ENCODE data around the gene POU6F2. TPM values are rescaled to one million over a fixed set of nuclear protein-coding genes. Genes with fewer than 3 reads are reported as not detected.

Gene POU6F2
- total RNA-seq, 1 experiment from 2014 or later, result not detected

DNA sequence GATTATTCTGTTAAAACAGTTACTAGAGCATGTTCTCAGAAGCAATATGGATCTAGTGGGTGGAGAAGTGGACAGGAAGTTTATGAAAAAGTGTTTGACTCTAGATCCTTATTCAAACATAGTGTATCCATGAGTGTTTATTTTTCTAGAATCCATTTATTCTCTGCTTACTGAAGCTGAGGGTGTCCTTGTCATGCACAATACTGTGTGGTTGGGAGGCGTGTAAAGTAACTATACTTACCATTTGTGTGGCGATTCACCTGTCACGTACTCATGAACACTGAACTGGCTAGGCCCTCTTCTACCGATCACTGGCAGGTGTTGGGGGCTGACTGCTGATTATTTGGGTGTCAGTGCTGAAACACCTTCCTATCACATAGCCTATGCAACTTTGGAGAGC, 74.0 kb downstream of the POU6F2 start:
- intact Hi-C loops (cut with micrococcal nuclease), result no loop called here
- Histone ChIP-seq H3K4me3 (ENCODE audit: low read length) (no peak overlapping the region), H3K9me2 (replicated peaks; ENCODE audit: low read length) (no peaks in the 10 kb centered on the region), H3K27ac (ENCODE audit: low read length) (no peak overlapping the region), H3K4me1 (ENCODE audit: insufficient read depth, low read length) (no peaks in the 10 kb centered on the region), H3K9me3 (ENCODE audit: low read length) (no peaks in the 10 kb centered on the region), H3K4me2 (ENCODE audit: low read length) (no peak overlapping the region), H3K27me3 (ENCODE audit: low read length) (no peaks in the 10 kb centered on the region; the same call in 1 of the 2 replicates), H3F3A (ENCODE audit: low read length, unreplicated experiment) (no peaks in the 10 kb centered on the region), H4K20me1 (ENCODE audit: low read length) (no peaks in the 10 kb centered on the region), H2AFZ (ENCODE audit: low read length) (no peak overlapping the region), H3K36me3 (ENCODE audit: low read depth, low read length) (no peaks in the 10 kb centered on the region), H3K79me2 (ENCODE audit: low read length) (no peaks in the 10 kb centered on the region), H3K9ac (ENCODE audit: low read length) (no peak overlapping the region)
- POLR2A ChIA-PET (ENCODE audit: unreplicated experiment), result no interaction called here
- DNase-seq (no peak), ATAC-seq (no peak)
- CTCF ChIA-PET, result no interaction called here
- TF ChIP-seq EZH2 (IDR thresholded peaks at IDR 0.05; ENCODE audit: low read length, unreplicated experiment), result no peak
- no peak for TF ChIP-seq EZH2phosphoT487 (IDR thresholded peaks at IDR 0.05; ENCODE audit: borderline replicate concordance, low read length)
- TF ChIP-seq, protein P1, sequence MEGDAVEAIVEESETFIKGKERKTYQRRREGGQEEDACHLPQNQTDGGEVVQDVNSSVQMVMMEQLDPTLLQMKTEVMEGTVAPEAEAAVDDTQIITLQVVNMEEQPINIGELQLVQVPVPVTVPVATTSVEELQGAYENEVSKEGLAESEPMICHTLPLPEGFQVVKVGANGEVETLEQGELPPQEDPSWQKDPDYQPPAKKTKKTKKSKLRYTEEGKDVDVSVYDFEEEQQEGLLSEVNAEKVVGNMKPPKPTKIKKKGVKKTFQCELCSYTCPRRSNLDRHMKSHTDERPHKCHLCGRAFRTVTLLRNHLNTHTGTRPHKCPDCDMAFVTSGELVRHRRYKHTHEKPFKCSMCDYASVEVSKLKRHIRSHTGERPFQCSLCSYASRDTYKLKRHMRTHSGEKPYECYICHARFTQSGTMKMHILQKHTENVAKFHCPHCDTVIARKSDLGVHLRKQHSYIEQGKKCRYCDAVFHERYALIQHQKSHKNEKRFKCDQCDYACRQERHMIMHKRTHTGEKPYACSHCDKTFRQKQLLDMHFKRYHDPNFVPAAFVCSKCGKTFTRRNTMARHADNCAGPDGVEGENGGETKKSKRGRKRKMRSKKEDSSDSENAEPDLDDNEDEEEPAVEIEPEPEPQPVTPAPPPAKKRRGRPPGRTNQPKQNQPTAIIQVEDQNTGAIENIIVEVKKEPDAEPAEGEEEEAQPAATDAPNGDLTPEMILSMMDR (conservative IDR thresholded peaks at IDR 0.05; ENCODE audit: low read depth, low read length), result no peak
- no TSS peak for BruUV-seq (replicated peaks)

DNA sequence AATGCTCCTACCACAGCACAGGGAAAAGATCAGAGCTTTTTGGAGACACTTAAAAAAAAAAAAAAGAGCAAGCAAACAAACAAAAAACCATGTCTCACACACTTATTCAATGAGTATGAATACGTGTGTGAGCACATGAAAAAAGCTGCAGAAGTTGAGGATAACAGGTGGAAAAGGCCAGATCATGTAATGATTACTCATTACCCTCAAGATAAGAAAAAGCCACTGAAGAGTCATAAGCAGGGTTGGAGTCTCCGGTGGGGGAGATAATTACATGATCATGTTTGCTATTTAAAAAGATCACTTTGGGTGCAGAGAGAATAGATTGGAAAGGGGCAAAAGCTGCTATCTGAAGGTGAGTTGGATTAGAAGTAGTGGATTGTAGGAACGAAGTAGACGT, 77.0 kb downstream of the POU6F2 start:
- ChIA-PET POLR2A (ENCODE audit: unreplicated experiment) (interaction anchor here (0.6 kb wide), 1 partner anchor 287 kb away, joined by 5 read pairs; no protein-coding TSS in a partner anchor), CTCF (interaction anchor here (0.6 kb wide), 1 partner anchor 99 kb away, joined by 3 read pairs; no protein-coding TSS in a partner anchor)
- no peak for TF ChIP-seq EZH2phosphoT487 (IDR thresholded peaks at IDR 0.05; ENCODE audit: borderline replicate concordance, low read length)
- TF ChIP-seq EZH2 (IDR thresholded peaks at IDR 0.05; ENCODE audit: low read length, unreplicated experiment), result no peak
- TF ChIP-seq, protein P1 (conservative IDR thresholded peaks at IDR 0.05; ENCODE audit: low read depth, low read length), result no peak
- no peak overlapping the region for H2AFZ ChIP-seq (ENCODE audit: low read length)
- no peaks in the 10 kb centered on the region for H3F3A ChIP-seq (ENCODE audit: low read length, unreplicated experiment)
- H3K9me2 ChIP-seq (replicated peaks; ENCODE audit: low read length), result no peaks in the 10 kb centered on the region
- H3K4me3 ChIP-seq (ENCODE audit: low read length), result no peak overlapping the region
- DNase-seq (no peak), ATAC-seq (no peak)
- H3K79me2 ChIP-seq (ENCODE audit: low read length), result no peaks in the 10 kb centered on the region
- no peak overlapping the region for H3K9ac ChIP-seq (ENCODE audit: low read length)
- no peaks in the 10 kb centered on the region for H4K20me1 ChIP-seq (ENCODE audit: low read length)
- intact Hi-C loops (cut with micrococcal nuclease), result no loop called here
- no peak overlapping the region for H3K4me2 ChIP-seq (ENCODE audit: low read length)
- H3K36me3 ChIP-seq (ENCODE audit: low read depth, low read length), result no peaks in the 10 kb centered on the region
- H3K9me3 ChIP-seq (ENCODE audit: low read length), result no peaks in the 10 kb centered on the region
- BruUV-seq (replicated peaks), result no TSS peak
- no peaks in the 10 kb centered on the region for H3K27me3 ChIP-seq (ENCODE audit: low read length)
- H3K27ac ChIP-seq (ENCODE audit: low read length), result no peak overlapping the region
- no peaks in the 10 kb centered on the region for H3K4me1 ChIP-seq (ENCODE audit: insufficient read depth, low read length)

DNA sequence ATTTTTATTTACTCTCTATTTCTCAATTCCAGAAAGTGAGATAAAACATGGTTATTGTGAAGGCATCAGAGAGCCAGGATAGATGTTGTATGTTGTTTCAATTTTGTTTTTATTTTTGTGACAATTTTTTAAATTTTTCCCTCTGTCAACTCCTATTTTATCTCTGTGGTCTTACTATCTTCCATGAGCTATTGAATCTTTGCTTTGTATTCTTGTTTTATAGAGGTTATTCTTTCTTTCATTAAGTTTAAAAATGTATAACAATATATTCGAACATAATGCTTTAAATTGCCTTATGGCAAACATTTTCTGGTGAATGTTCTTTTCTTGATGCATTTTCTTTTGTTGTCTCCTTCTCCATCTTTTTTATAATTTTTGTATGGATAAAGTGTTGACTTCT, 78.4 kb downstream of the POU6F2 start:
- Histone ChIP-seq H3K36me3 (ENCODE audit: low read depth, low read length) (no peaks in the 10 kb centered on the region), H3K79me2 (ENCODE audit: low read length) (no peaks in the 10 kb centered on the region), H3K9ac (ENCODE audit: low read length) (no peak overlapping the region), H4K20me1 (ENCODE audit: low read length) (no peaks in the 10 kb centered on the region), H3K4me3 (ENCODE audit: low read length) (no peak overlapping the region), H3F3A (ENCODE audit: low read length, unreplicated experiment) (no peaks in the 10 kb centered on the region), H3K4me1 (ENCODE audit: insufficient read depth, low read length) (no peaks in the 10 kb centered on the region), H2AFZ (ENCODE audit: low read length) (no peak overlapping the region), H3K9me2 (replicated peaks; ENCODE audit: low read length) (no peaks in the 10 kb centered on the region), H3K4me2 (ENCODE audit: low read length) (no peak overlapping the region), H3K27ac (ENCODE audit: low read length) (no peak overlapping the region), H3K27me3 (ENCODE audit: low read length) (0 out of 2 replicates have a peak, but pooled peaks cover 6% of the 10 kb centered on the region), H3K9me3 (ENCODE audit: low read length) (no peaks in the 10 kb centered on the region)
- ATAC-seq, result no peak
- TF ChIP-seq EZH2phosphoT487 (IDR thresholded peaks at IDR 0.05; ENCODE audit: borderline replicate concordance, low read length), result no peak
- TF ChIP-seq EZH2 (IDR thresholded peaks at IDR 0.05; ENCODE audit: low read length, unreplicated experiment), result no peak
- TF ChIP-seq, protein P1 (conservative IDR thresholded peaks at IDR 0.05; ENCODE audit: low read depth, low read length), result no peak
- no TSS peak for BruUV-seq (replicated peaks)
- ChIA-PET CTCF (no interaction called here), POLR2A (ENCODE audit: unreplicated experiment) (no interaction called here)
- intact Hi-C loops (cut with micrococcal nuclease), result no loop called here
- no peak for DNase-seq

All from PC-3 (cell line).